Right cardiac atrium (tissue), 5 donors: ENCODE measurements around the gene SLC39A6. TPM values are rescaled to one million over a fixed set of nuclear protein-coding genes. Genes with fewer than 3 reads are reported as not detected.

Experiments
- ATAC-seq, 2 donors: fragments of 200-7000 bp; cut with Tn5 transposase; one replicate each; pipeline versions ENCODE4 v1.8.0 to v1.9.1; 2020; ENCODE audit warnings: moderate library complexity in 2 of 2, mild to moderate bottlenecking in 1 of 2
- DNase-seq, 3 donors: peaks; one replicate each; pipeline ENCODE4 v3.0.0-alpha.2; 2020
- H3K27ac ChIP-seq: one replicate; pipeline ENCODE4 v1.5.1; 2013; ENCODE audit warnings: mild to moderate bottlenecking, low read length, control low read depth, moderate library complexity
- H3K27me3 ChIP-seq: one replicate; pipeline ENCODE4 v1.6.1; 2013; ENCODE audit not compliant: control insufficient read depth, insufficient read depth
- H3K4me1 ChIP-seq: one replicate; pipeline ENCODE4 v1.6.1; 2013; ENCODE audit warnings: low read length; ENCODE audit not compliant: control insufficient read depth, insufficient read depth
- H3K4me3 ChIP-seq: one replicate; pipeline ENCODE4 v1.5.1; 2013; ENCODE audit warnings: low read length, control low read depth
- H3K9me3 ChIP-seq: one replicate; pipeline ENCODE4 v1.6.1; 2013; ENCODE audit warnings: low read length; ENCODE audit not compliant: control insufficient read depth
- WGBS: extraction: QIAGEN DNeasy Blood & Tissue Kit; methylation state at CpG from one replicate; pipeline ENCODE4 v1.1.7; 2013; 5-methylcytosine and 5-hydroxymethylcytosine counted together
- intact Hi-C, 4 donors: fragments of 100-400 bp; cut with DNase I; formaldehyde crosslinking; loops; one replicate each; pipeline versions ENCODE4 v1.11.0 to v1.14.0; 2022 to 2023
- polyA plus RNA-seq: library from polyadenylated mRNA; stranded (reverse); fragments of 200-250 nt; gene quantifications from one replicate; pipeline ENCODE4 v1.2.3, GENCODE V29; 2013
- total RNA-seq, 4 donors: library from RNA; stranded (reverse); fragmentation: NEBNext Ultra II Directional; extraction: Animal tissue kit (Norgen Biotek cat#: 25700); gene quantifications; one replicate each; pipeline ENCODE4 v1.2.1, GENCODE V29; 2021
- donor health status: healthy with polysubstance abuse.
- donor health status: DM: no; HTN: yes; CAD: no.
- donor health status: DM: no; HTN: no; CAD: no.
- donor health status: DM: no; HTN: yes; CAD: no; lungs with severe emphysema.
- donor health status: DM: yes; HTN: yes; CAD: no.

Gene SLC39A6
- total and polyA plus RNA-seq, 5 donors = 5.5 to 17.1 (median 14.0) TPM

GRCh38 chr18:36160959-36161371 lies 31.8 kb upstream of the SLC39A6 start:
- Histone ChIP-seq H3K4me3 (no peak overlapping the region), H3K27me3 (no peaks in the 10 kb centered on the region), H3K4me1 (no peaks in the 10 kb centered on the region), H3K9me3 (no peaks in the 10 kb centered on the region), H3K27ac (no peak overlapping the region)
- DNase-seq (no peak), ATAC-seq (no peak)
- 85% methylated on average over 4 of the region's 4 CpGs for WGBS
- intact Hi-C loops = loop anchor here in 1 of 4 donors (10.0 kb wide), 1 partner anchor 46 kb away; no protein-coding TSS in a partner anchor

- H3K4me1 ChIP-seq = no peaks in the 10 kb centered on the region
- intact Hi-C loops = no loop called here
- no peak overlapping the region for H3K4me3 ChIP-seq
- H3K9me3 ChIP-seq = no peaks in the 10 kb centered on the region
- H3K27ac ChIP-seq = no peak overlapping the region
- DNase-seq (no peak), ATAC-seq (no peak)
- WGBS = 79% methylated on average over 5 of the region's 5 CpGs
- H3K27me3 ChIP-seq = no peaks in the 10 kb centered on the region
These were observed 29.2 kb upstream of the SLC39A6 start for GRCh38 chr18:36158266-36158867.

- intact Hi-C loops = no loop called here
- Histone ChIP-seq H3K27ac (no peak overlapping the region), H3K9me3 (no peaks in the 10 kb centered on the region), H3K4me3 (no peak overlapping the region), H3K4me1 (no peaks in the 10 kb centered on the region), H3K27me3 (no peaks in the 10 kb centered on the region)
- ATAC-seq (no peak), DNase-seq (no peak)
These were observed 28.3 kb upstream of the SLC39A6 start for GRCh38 chr18:36157441-36157840.

DNA sequence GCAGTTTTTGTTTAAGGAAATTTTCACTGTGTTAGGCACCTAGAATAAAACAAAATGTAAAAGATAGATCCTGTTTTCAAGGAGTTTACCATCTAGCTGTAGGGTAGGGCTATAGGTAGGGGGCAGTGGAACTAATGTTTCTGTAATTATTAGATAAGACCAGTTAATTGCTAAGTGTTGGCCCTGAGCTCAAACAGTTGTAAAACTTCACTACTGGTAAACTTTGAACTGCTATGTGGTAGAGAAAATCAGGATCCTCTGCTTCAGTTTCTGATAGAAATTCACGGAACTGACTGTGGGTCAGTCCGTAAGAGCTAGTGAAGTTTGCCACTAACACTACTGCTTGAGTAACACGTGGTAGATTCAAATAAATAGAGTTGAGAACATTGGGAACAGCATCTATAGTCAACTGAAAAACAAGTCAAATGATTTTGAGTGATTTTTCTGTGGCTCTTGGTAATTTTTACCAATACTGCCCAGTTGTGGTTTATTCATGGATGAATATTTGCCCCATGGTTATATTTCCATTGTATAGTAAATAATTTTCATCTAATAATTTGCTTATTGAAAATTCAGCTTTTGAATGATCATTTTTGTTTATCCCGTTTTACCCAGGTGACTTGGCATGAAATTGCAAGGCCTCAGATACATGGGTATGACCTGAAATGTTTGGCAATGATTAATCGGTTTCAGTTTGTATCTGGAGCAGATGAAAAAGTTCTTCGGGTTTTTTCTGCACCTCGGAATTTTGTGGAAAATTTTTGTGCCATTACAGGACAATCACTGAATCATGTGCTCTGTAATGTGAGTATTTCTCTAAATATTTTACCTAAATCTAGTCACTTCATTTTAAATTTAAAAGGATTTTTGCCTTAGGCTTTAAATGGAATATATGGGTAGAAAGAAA lies 27.0 kb upstream of the SLC39A6 start:
- intact Hi-C loops = no loop called here

GRCh38 chr18:36153771-36154170 lies 24.6 kb upstream of the SLC39A6 start:
- WGBS = 65% methylated on average over 2 of the region's 2 CpGs
- DNase-seq (no peak), ATAC-seq (no peak)
- no peaks in the 10 kb centered on the region for H3K4me1 ChIP-seq
- no peak overlapping the region for H3K27ac ChIP-seq
- H3K4me3 ChIP-seq = no peak overlapping the region
- intact Hi-C loops = no loop called here
- H3K27me3 ChIP-seq = no peaks in the 10 kb centered on the region
- H3K9me3 ChIP-seq = no peaks in the 10 kb centered on the region

More for the DNA sequence above, 27.0 kb upstream of the SLC39A6 start:
- DNase-seq (no peak), ATAC-seq (no peak)
- H3K27me3 ChIP-seq = no peaks in the 10 kb centered on the region
- H3K27ac ChIP-seq = no peak overlapping the region
- 95% methylated on average over 7 of the region's 7 CpGs for WGBS
- H3K4me1 ChIP-seq = no peaks in the 10 kb centered on the region
- H3K9me3 ChIP-seq = no peaks in the 10 kb centered on the region
- H3K4me3 ChIP-seq = no peak overlapping the region

DNA sequence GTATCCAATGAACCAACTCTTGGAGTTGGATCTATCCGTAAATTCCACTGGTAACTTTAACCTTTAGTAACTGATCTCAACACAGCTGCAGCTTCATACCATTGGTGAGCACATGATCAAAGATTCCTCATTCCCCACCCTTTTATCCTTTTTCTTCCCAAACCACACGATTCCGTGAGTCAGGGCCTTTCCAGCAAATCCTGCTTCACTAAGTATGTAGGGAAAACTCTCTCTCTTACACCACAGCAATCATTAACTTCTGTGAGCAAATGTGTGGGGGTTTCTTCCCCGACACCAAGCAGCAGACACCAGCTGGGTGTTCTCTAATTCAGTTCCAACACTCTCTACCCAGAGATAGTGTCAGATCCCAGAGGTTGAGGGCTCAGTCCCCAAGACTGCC lies 24.1 kb upstream of the SLC39A6 start:
- ATAC-seq (no peak), DNase-seq (no peak)
- no peak overlapping the region for H3K27ac ChIP-seq
- 72% methylated on average over 4 of the region's 4 CpGs for whole genome bisulfite sequencing
- no peak overlapping the region for H3K4me3 ChIP-seq
- H3K4me1 ChIP-seq = no peaks in the 10 kb centered on the region
- no peaks in the 10 kb centered on the region for H3K27me3 ChIP-seq
- intact Hi-C loops = no loop called here
- H3K9me3 ChIP-seq = no peaks in the 10 kb centered on the region

DNA sequence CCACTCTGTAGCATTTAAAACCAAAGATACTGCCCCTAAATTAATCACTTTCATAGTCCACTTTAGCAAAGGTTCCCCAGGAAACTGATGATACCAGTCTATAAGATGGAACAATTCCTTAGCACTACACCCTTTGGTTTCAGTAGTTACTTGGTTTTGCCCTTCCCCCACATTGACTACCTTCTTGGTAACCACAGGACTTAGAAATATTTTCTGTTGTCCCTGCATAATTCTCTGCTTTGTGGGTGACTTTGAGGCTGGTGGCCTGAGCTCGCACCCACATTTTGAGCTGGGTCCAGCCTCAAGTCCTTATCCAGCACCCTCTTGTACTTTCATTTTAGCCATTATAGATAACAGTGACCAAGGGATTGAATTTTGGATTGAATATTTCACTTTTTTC lies 23.6 kb upstream of the SLC39A6 start:
- Histone ChIP-seq H3K27me3 (no peaks in the 10 kb centered on the region), H3K4me1 (no peaks in the 10 kb centered on the region), H3K27ac (no peak overlapping the region), H3K9me3 (no peaks in the 10 kb centered on the region), H3K4me3 (no peak overlapping the region)
- WGBS = 91% methylated on average over 1 of the region's 1 CpG
- DNase-seq = no peak
- intact Hi-C loops = no loop called here
- no peak for ATAC-seq

GRCh38 chr18:36149514-36150289 lies 20.6 kb upstream of the SLC39A6 start:
- no peaks in the 10 kb centered on the region for H3K27me3 ChIP-seq
- ATAC-seq (no peak), DNase-seq (no peak)
- WGBS = 92% methylated on average over 5 of the region's 5 CpGs
- no peaks in the 10 kb centered on the region for H3K4me1 ChIP-seq
- H3K9me3 ChIP-seq = no peaks in the 10 kb centered on the region
- intact Hi-C loops = no loop called here
- no peak overlapping the region for H3K4me3 ChIP-seq
- H3K27ac ChIP-seq = no peak overlapping the region

- Histone ChIP-seq H3K27me3 (no peaks in the 10 kb centered on the region), H3K4me1 (no peaks in the 10 kb centered on the region), H3K27ac (no peak overlapping the region), H3K4me3 (no peak overlapping the region), H3K9me3 (no peaks in the 10 kb centered on the region)
- no peak for DNase-seq
- 100% methylated on average over 1 of the region's 2 CpGs for WGBS
- no peak for ATAC-seq
- intact Hi-C loops = no loop called here
These were observed 14.3 kb upstream of the SLC39A6 start for GRCh38 chr18:36143391-36143790.

- WGBS = 91% methylated on average over 3 of the region's 3 CpGs
- Histone ChIP-seq H3K4me1 (no peaks in the 10 kb centered on the region), H3K9me3 (no peaks in the 10 kb centered on the region), H3K4me3 (no peak overlapping the region), H3K27me3 (no peaks in the 10 kb centered on the region), H3K27ac (no peak overlapping the region)
- DNase-seq = no peak
- intact Hi-C loops = no loop called here
- ATAC-seq = no peak
These were observed 13.6 kb upstream of the SLC39A6 start for GRCh38 chr18:36142751-36143150.

DNA sequence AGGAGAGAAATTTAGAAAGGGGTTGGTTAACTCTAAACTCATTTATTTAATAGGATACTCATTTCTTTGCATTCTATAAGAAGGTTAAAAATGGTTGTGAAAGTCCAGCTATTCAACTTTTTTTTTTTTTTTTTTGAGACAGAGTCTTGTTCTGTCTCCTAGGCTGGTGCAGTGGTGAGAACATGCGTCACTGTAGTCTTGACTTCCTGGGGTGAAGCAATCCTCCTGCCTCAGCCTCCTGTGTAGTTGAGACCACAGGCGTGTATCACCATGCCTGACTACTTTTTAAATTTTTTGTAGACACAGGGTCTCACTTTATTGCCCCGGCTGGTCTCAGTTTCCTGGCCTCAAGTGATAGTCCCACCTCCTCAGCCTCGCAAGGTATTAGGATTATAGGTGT lies 12.4 kb upstream of the SLC39A6 start:
- no peak overlapping the region for H3K27ac ChIP-seq
- H3K27me3 ChIP-seq = no peaks in the 10 kb centered on the region
- H3K9me3 ChIP-seq = no peaks in the 10 kb centered on the region
- no peaks in the 10 kb centered on the region for H3K4me1 ChIP-seq
- intact Hi-C loops = no loop called here
- H3K4me3 ChIP-seq = no peak overlapping the region
- DNase-seq = no peak
- 93% methylated on average over 4 of the region's 4 CpGs for WGBS
- no peak for ATAC-seq
